B cell (primary cell): Measurements from ENCODE around the gene UACA. TPM values are rescaled to one million over a fixed set of nuclear protein-coding genes. Genes with fewer than 3 reads are reported as not detected.

Source experiments
- ATAC-seq: fragments of 200-7000 bp; cut with Tn5 transposase; one replicate; pipeline ENCODE4 v1.10.0; 2021; ENCODE audit warnings: low read depth, mild to moderate bottlenecking, moderate number of reproducible peaks, moderate library complexity
- CTCF ChIA-PET: fragments of 350-600 bp; sonication (Branson Sonifier 250); formaldehyde crosslinking; loops from one replicate; lab custom pipeline; 2021; ENCODE audit warnings: antibody characterized with exemption, inconsistent platforms; lab: Charles Lee
- POLR2A ChIA-PET: fragments of 350-600 bp; sonication (Branson Sonifier 250); formaldehyde crosslinking; loops from one replicate; lab custom pipeline; 2021; ENCODE audit warnings: antibody characterized with exemption; lab: Charles Lee
- DNase-seq: peaks from one replicate; pipeline ENCODE4 v3.0.0; 2013
- H2AFZ ChIP-seq: 2 replicates; pipeline ENCODE4 v1.6.1; 2012; ENCODE audit warnings: mild to moderate bottlenecking, low read depth, low read length; ENCODE audit not compliant: insufficient read depth, poor library complexity, severe bottlenecking
- H3K27ac ChIP-seq, 2 donors: 1 replicate in 1 of 2; 2 replicates in 1 of 2; pipeline ENCODE4 v1.5.1; 2012 to 2013; ENCODE audit warnings: low read length in 2 of 2, mild to moderate bottlenecking in 2 of 2, moderate library complexity in 1 of 2
- H3K27me3 ChIP-seq, 4 experiments: fragments of 200-600 bp in 1 of 4; sonication (generic) in 1 of 4; replicated peaks in 1 of 4; 1 replicate in 2 of 4; 2 replicates in 2 of 4; pipeline versions ENCODE4 v1.6.1 to v1.7.0; 2013 to 2016; ENCODE audit warnings: low read length in 3 of 4, mild to moderate bottlenecking in 2 of 4, mixed read lengths in 1 of 4, moderate library complexity in 1 of 4; ENCODE audit not compliant: insufficient read depth in 4 of 4, control insufficient read depth in 3 of 4; ENCODE audit errors: control extremely low read depth in 1 of 4
- H3K36me3 ChIP-seq, 2 experiments: replicated peaks in 1 of 2; 1 replicate in 1 of 2; 2 replicates in 1 of 2; pipeline versions ENCODE4 v1.6.1 to v1.7.1; 2013; ENCODE audit warnings: low read length in 1 of 2; ENCODE audit not compliant: insufficient read depth in 2 of 2, control insufficient read depth in 1 of 2; ENCODE audit errors: control extremely low read depth in 1 of 2, extremely low read depth in 1 of 2
- H3K4me1 ChIP-seq, 2 donors: fragments of 200-600 bp in 1 of 2; sonication (generic) in 1 of 2; 1 replicate in 1 of 2; 2 replicates in 1 of 2; pipeline versions ENCODE4 v1.5.1 to v1.6.1; 2013 to 2017; ENCODE audit warnings: low read length in 2 of 2; ENCODE audit not compliant: control insufficient read depth in 2 of 2, insufficient read depth in 2 of 2
- H3K4me2 ChIP-seq: replicated peaks from 2 replicates; pipeline ENCODE3; 2012; ENCODE audit warnings: mild to moderate bottlenecking, low read depth, low read length; ENCODE audit not compliant: poor library complexity, severe bottlenecking
- H3K4me3 ChIP-seq, 5 experiments: fragments of 200-600 bp in 1 of 5; sonication (generic) in 1 of 5; 1 replicate in 3 of 5; 2 replicates in 2 of 5; pipeline versions ENCODE4 v1.5.1 to v1.7.0; 2011 to 2016; ENCODE audit warnings: low read length in 4 of 5, mild to moderate bottlenecking in 4 of 5, low read depth in 2 of 5, control low read depth in 1 of 5, moderate library complexity in 1 of 5; ENCODE audit not compliant: insufficient read depth in 1 of 5; ENCODE audit errors: control extremely low read depth in 1 of 5, extremely low read depth in 1 of 5
- H3K79me2 ChIP-seq: fragments of 200-600 bp; sonication (generic); one replicate; pipeline ENCODE4 v1.6.0; 2016; ENCODE audit warnings: low read length; ENCODE audit not compliant: control insufficient read depth, insufficient read depth
- H3K9ac ChIP-seq: fragments of 200-600 bp; sonication (generic); 2 replicates; pipeline ENCODE4 v1.6.1; 2017; ENCODE audit warnings: mild to moderate bottlenecking, low read length, moderate library complexity
- H3K9me3 ChIP-seq, 3 donors: one replicate each; pipeline versions ENCODE4 v1.6.1 to v1.7.1; 2013; ENCODE audit warnings: low read length in 2 of 3; ENCODE audit not compliant: control insufficient read depth in 2 of 3, insufficient read depth in 1 of 3; ENCODE audit errors: control extremely low read depth in 1 of 3
- H4K20me1 ChIP-seq: 2 replicates; pipeline ENCODE4 v1.6.0; 2012; ENCODE audit warnings: mild to moderate bottlenecking, low read length; ENCODE audit not compliant: insufficient read depth, control insufficient read depth, poor library complexity, severe bottlenecking
- H3K27ac Mint-ChIP-seq: one replicate; pipeline ENCODE4 v1.8.0; 2021; ENCODE audit warnings: mixed read lengths
- H3K27me3 Mint-ChIP-seq: one replicate; pipeline ENCODE4 v1.8.0; 2021; ENCODE audit warnings: mixed read lengths
- H3K4me1 Mint-ChIP-seq: one replicate; pipeline ENCODE4 v1.8.0; 2021; ENCODE audit warnings: mixed read lengths
- H3K4me3 Mint-ChIP-seq: one replicate; pipeline ENCODE4 v1.8.0; 2021; ENCODE audit warnings: mixed read lengths
- H3K9me3 Mint-ChIP-seq: one replicate; pipeline ENCODE4 v1.8.0; 2022; ENCODE audit warnings: mixed read lengths; ENCODE audit not compliant: insufficient read depth
- EZH2 ChIP-seq: IDR thresholded peaks from 2 replicates; pipeline ENCODE4 v1.6.1; 2012; ENCODE audit warnings: borderline replicate concordance, low read depth, mild to moderate bottlenecking, moderate library complexity, low read length; ENCODE audit not compliant: insufficient read depth, poor library complexity, severe bottlenecking
- WGBS: methylation state at CpG from one replicate; pipeline ENCODE4 v1.1.5; 2013; ENCODE audit warnings: missing lambda C conversion rate; ENCODE audit not compliant: insufficient coverage; 5-methylcytosine and 5-hydroxymethylcytosine counted together
- intact Hi-C: fragments of 100-400 bp; cut with micrococcal nuclease; formaldehyde crosslinking; loops from one replicate; pipeline ENCODE4 v1.10.0; 2022
- polyA plus RNA-seq: library from polyadenylated mRNA; depleted of rRNA; stranded (reverse); fragments of >200 nt; gene quantifications from 2 replicates; pipeline ENCODE4 v1.2.3, GENCODE V29; 2012
- total RNA-seq, 2 donors: library from RNA; stranded (reverse); fragments of 120-200 nt in 1 of 2; gene quantifications; 1 replicate in 1 of 2; 2 replicates in 1 of 2; pipeline versions ENCODE4 v1.2.3 to v1.2.4, GENCODE V29; 2013 to 2022
- TF ChIP-seq, protein P1 (sequence below): fragments of 200-600 bp; IDR thresholded peaks from one replicate; pipeline ENCODE4 v1.8.0; 2022; ENCODE audit warnings: antibody characterized with exemption, mild to moderate bottlenecking

The UACA gene
- total and polyA plus RNA-seq, 2 donors (not counting 1 experiment from before 2014, with no cell fraction given), result 2.7 to 3.3 TPM

DNA sequence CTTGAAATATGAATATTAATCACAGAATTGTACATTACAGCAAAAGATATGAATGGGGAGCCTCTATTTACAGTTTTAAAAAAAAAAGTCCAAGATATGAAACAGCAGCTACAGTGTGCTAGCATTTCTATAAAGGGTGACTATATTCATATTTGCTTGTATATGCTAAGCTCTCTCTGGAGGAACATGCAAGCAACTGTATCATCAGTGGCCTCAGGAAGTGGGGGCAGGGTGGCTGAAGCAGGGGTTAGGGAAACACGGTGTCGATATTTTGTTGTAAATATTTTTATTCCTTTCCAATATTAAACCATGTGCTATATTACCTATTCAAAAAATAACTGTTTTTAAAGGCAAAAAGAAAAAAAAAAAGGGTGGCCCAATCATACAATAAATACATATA is 2.3 kb downstream of the UACA start:
- ChIA-PET POLR2A (no interaction called here), CTCF (interaction anchor here (0.8 kb wide), 1 partner anchor 50 kb away, joined by 4 read pairs; no protein-coding TSS in a partner anchor)
- WGBS, result no CpG with 5 or more reads among the region's 2 CpGs
- H3K9me3 Mint-ChIP-seq, result no peaks in the 10 kb centered on the region
- Histone ChIP-seq H3K4me3 (no peak overlapping the region), H2AFZ (no peak overlapping the region), H3K79me2 (no peaks in the 10 kb centered on the region), H3K27me3 (peaks cover 2 to 26% (median 18%) of the 10 kb centered on the region in 4 experiments), H3K9me3 (peaks cover 0 to 6% (median 0%) of the 10 kb centered on the region in 3 donors), H3K4me2 (no peak overlapping the region), H3K27ac (no peak overlapping the region), H3K9ac (no peak overlapping the region), H3K4me1 (peaks cover 17 to 18% of the 10 kb centered on the region in 2 donors), H3K36me3 (no peaks in the 10 kb centered on the region), H4K20me1 (no peaks in the 10 kb centered on the region)
- ATAC-seq (no peak), DNase-seq (no peak)
- H3K4me3 Mint-ChIP-seq, result no peak overlapping the region
- intact Hi-C loops, result loop anchor here (5.0 to 10.0 kb wide), 2 partner anchors 1346 to 1599 kb away; partner anchors contain the start of genes GLCE and KIF23
- H3K27me3 Mint-ChIP-seq, result peaks cover 45% of the 10 kb centered on the region
- TF ChIP-seq, protein P1, sequence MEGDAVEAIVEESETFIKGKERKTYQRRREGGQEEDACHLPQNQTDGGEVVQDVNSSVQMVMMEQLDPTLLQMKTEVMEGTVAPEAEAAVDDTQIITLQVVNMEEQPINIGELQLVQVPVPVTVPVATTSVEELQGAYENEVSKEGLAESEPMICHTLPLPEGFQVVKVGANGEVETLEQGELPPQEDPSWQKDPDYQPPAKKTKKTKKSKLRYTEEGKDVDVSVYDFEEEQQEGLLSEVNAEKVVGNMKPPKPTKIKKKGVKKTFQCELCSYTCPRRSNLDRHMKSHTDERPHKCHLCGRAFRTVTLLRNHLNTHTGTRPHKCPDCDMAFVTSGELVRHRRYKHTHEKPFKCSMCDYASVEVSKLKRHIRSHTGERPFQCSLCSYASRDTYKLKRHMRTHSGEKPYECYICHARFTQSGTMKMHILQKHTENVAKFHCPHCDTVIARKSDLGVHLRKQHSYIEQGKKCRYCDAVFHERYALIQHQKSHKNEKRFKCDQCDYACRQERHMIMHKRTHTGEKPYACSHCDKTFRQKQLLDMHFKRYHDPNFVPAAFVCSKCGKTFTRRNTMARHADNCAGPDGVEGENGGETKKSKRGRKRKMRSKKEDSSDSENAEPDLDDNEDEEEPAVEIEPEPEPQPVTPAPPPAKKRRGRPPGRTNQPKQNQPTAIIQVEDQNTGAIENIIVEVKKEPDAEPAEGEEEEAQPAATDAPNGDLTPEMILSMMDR, result no peak
- TF ChIP-seq EZH2, result no peak
- peaks cover 9% of the 10 kb centered on the region for H3K4me1 Mint-ChIP-seq
- no peak overlapping the region for H3K27ac Mint-ChIP-seq

GRCh38 chr15:70758790-70759462 is 4.4 kb downstream of the UACA start:
- H3K4me1 ChIP-seq, result peaks cover 13 to 15% of the 10 kb centered on the region in 2 donors
- ATAC-seq (no peak), DNase-seq (no peak)
- peaks cover 38% of the 10 kb centered on the region for H3K27me3 Mint-ChIP-seq
- H4K20me1 ChIP-seq, result no peaks in the 10 kb centered on the region
- TF ChIP-seq, protein P1, result no peak
- TF ChIP-seq EZH2, result no peak
- H3K79me2 ChIP-seq, result no peaks in the 10 kb centered on the region
- no peaks in the 10 kb centered on the region for H3K9me3 Mint-ChIP-seq
- ChIA-PET POLR2A (no interaction called here), CTCF (no interaction called here)
- intact Hi-C loops, result no loop called here
- H3K4me1 Mint-ChIP-seq, result peaks cover 7% of the 10 kb centered on the region
- no peak overlapping the region for H2AFZ ChIP-seq
- no peak overlapping the region for H3K9ac ChIP-seq
- no peak overlapping the region for H3K4me3 ChIP-seq
- H3K27ac ChIP-seq, result no peak overlapping the region
- no peak overlapping the region for H3K4me3 Mint-ChIP-seq
- H3K36me3 ChIP-seq, result no peaks in the 10 kb centered on the region
- H3K4me2 ChIP-seq, result no peak overlapping the region
- H3K9me3 ChIP-seq, result peaks cover 0 to 6% (median 0%) of the 10 kb centered on the region in 3 donors
- H3K27me3 ChIP-seq, result peaks cover 2 to 21% (median 17%) of the 10 kb centered on the region in 4 experiments
- WGBS, result no CpG with 5 or more reads among the region's 9 CpGs
- no peak overlapping the region for H3K27ac Mint-ChIP-seq
